Measurements from ENCODE around the gene PTPN7.
"Not testable (repeated sequence)": the region's sequence is repeated elsewhere in the genome, so short reads cannot be mapped to it uniquely, and the experiment has no call there.

Gene PTPN7

GRCh38 chr1:202187697-202188407, 27.4 kb upstream of the PTPN7 start:
- no peaks in the 10 kb centered on the region for H3K27me3 ChIP-seq (ENCODE audit: low read depth, low read length)
- H3K27ac ChIP-seq (ENCODE audit: low read length), result no peak overlapping the region
- no peaks in the 10 kb centered on the region for H3K36me3 ChIP-seq (ENCODE audit: control insufficient read depth in 1 of 2, insufficient read depth in 2 of 2, low read length in 2 of 2)
- H3K9me3 ChIP-seq (ENCODE audit: control insufficient read depth in 1 of 2, low read length in 2 of 2), result no peaks in the 10 kb centered on the region
- no peak overlapping the region for H3K4me3 ChIP-seq (ENCODE audit: low read depth in 1 of 2, low read length in 2 of 2)
- peaks cover 0 to 3% of the 10 kb centered on the region in 2 donors for H3K4me1 ChIP-seq (ENCODE audit: control insufficient read depth in 1 of 2, insufficient read depth in 2 of 2, low read length in 2 of 2)

- Histone ChIP-seq H3K27ac (ENCODE audit: low read length) (no peak overlapping the region), H3K4me3 (ENCODE audit: low read depth in 1 of 2, low read length in 2 of 2) (no peak overlapping the region), H3K27me3 (ENCODE audit: low read depth, low read length) (no peaks in the 10 kb centered on the region)
These were observed 26.8 kb upstream of the PTPN7 start for GRCh38 chr1:202187041-202187671.

GRCh38 chr1:202186327-202186726, 25.9 kb upstream of the PTPN7 start:
- H3K9me3 ChIP-seq (ENCODE audit: control insufficient read depth in 1 of 2, low read length in 2 of 2), result no peaks in the 10 kb centered on the region
- H3K27ac ChIP-seq (ENCODE audit: low read length), result no peak overlapping the region
- H3K27me3 ChIP-seq (ENCODE audit: low read depth, low read length), result no peaks in the 10 kb centered on the region
- H3K4me1 ChIP-seq (ENCODE audit: control insufficient read depth in 1 of 2, insufficient read depth in 2 of 2, low read length in 2 of 2), result no peaks in the 10 kb centered on the region
- H3K4me3 ChIP-seq (ENCODE audit: low read depth in 1 of 2, low read length in 2 of 2), result no peak overlapping the region
- no peaks in the 10 kb centered on the region for H3K36me3 ChIP-seq (ENCODE audit: control insufficient read depth in 1 of 2, insufficient read depth in 2 of 2, low read length in 2 of 2)

More at GRCh38 chr1:202187041-202187671, 26.8 kb upstream of the PTPN7 start:
- Histone ChIP-seq H3K4me1 (ENCODE audit: control insufficient read depth in 1 of 2, insufficient read depth in 2 of 2, low read length in 2 of 2) (no peaks in the 10 kb centered on the region), H3K9me3 (ENCODE audit: control insufficient read depth in 1 of 2, low read length in 2 of 2) (no peaks in the 10 kb centered on the region), H3K36me3 (ENCODE audit: control insufficient read depth in 1 of 2, insufficient read depth in 2 of 2, low read length in 2 of 2) (no peaks in the 10 kb centered on the region)

- no peak overlapping the region for H3K4me3 ChIP-seq (ENCODE audit: low read depth in 1 of 2, low read length in 2 of 2)
- no peak overlapping the region for H3K27ac ChIP-seq (ENCODE audit: low read length)
- H3K36me3 ChIP-seq (ENCODE audit: control insufficient read depth in 1 of 2, insufficient read depth in 2 of 2, low read length in 2 of 2), result no peaks in the 10 kb centered on the region
- no peaks in the 10 kb centered on the region for H3K9me3 ChIP-seq (ENCODE audit: control insufficient read depth in 1 of 2, low read length in 2 of 2)
- H3K4me1 ChIP-seq (ENCODE audit: control insufficient read depth in 1 of 2, insufficient read depth in 2 of 2, low read length in 2 of 2), result no peaks in the 10 kb centered on the region
- no peaks in the 10 kb centered on the region for H3K27me3 ChIP-seq (ENCODE audit: low read depth, low read length)
These were observed 24.5 kb upstream of the PTPN7 start for GRCh38 chr1:202184750-202185460.

- Histone ChIP-seq H3K27ac (ENCODE audit: low read length) (no peak overlapping the region), H3K36me3 (ENCODE audit: control insufficient read depth in 1 of 2, insufficient read depth in 2 of 2, low read length in 2 of 2) (no peaks in the 10 kb centered on the region), H3K4me3 (ENCODE audit: low read depth in 1 of 2, low read length in 2 of 2) (no peak overlapping the region), H3K4me1 (ENCODE audit: control insufficient read depth in 1 of 2, insufficient read depth in 2 of 2, low read length in 2 of 2) (no peaks in the 10 kb centered on the region), H3K27me3 (ENCODE audit: low read depth, low read length) (no peaks in the 10 kb centered on the region), H3K9me3 (ENCODE audit: control insufficient read depth in 1 of 2, low read length in 2 of 2) (no peaks in the 10 kb centered on the region)
These were observed 21.9 kb upstream of the PTPN7 start for GRCh38 chr1:202182040-202182877.

- no peaks in the 10 kb centered on the region for H3K36me3 ChIP-seq (ENCODE audit: control insufficient read depth in 1 of 2, insufficient read depth in 2 of 2, low read length in 2 of 2)
- no peak overlapping the region for H3K4me3 ChIP-seq (ENCODE audit: low read depth in 1 of 2, low read length in 2 of 2)
- H3K27me3 ChIP-seq (ENCODE audit: low read depth, low read length), result no peaks in the 10 kb centered on the region
- no peaks in the 10 kb centered on the region for H3K4me1 ChIP-seq (ENCODE audit: control insufficient read depth in 1 of 2, insufficient read depth in 2 of 2, low read length in 2 of 2)
- H3K27ac ChIP-seq (ENCODE audit: low read length), result no peak overlapping the region
- no peaks in the 10 kb centered on the region for H3K9me3 ChIP-seq (ENCODE audit: control insufficient read depth in 1 of 2, low read length in 2 of 2)
These were observed 21.2 kb upstream of the PTPN7 start for GRCh38 chr1:202181586-202181985.

GRCh38 chr1:202180751-202181139, 20.3 kb upstream of the PTPN7 start:
- H3K36me3 ChIP-seq (ENCODE audit: control insufficient read depth in 1 of 2, insufficient read depth in 2 of 2, low read length in 2 of 2); H3K4me3 ChIP-seq (ENCODE audit: low read depth in 1 of 2, low read length in 2 of 2); H3K9me3 ChIP-seq (ENCODE audit: control insufficient read depth in 1 of 2, low read length in 2 of 2); H3K4me1 ChIP-seq (ENCODE audit: control insufficient read depth in 1 of 2, insufficient read depth in 2 of 2, low read length in 2 of 2); H3K27ac ChIP-seq (ENCODE audit: low read length); H3K27me3 ChIP-seq (ENCODE audit: low read depth, low read length): not testable (repeated sequence)

GRCh38 chr1:202179828-202180750, 19.7 kb upstream of the PTPN7 start:
- no peaks in the 10 kb centered on the region for H3K36me3 ChIP-seq (ENCODE audit: control insufficient read depth in 1 of 2, insufficient read depth in 2 of 2, low read length in 2 of 2)
- H3K4me1 ChIP-seq (ENCODE audit: control insufficient read depth in 1 of 2, insufficient read depth in 2 of 2, low read length in 2 of 2), result no peaks in the 10 kb centered on the region
- no peak overlapping the region for H3K27ac ChIP-seq (ENCODE audit: low read length)
- no peaks in the 10 kb centered on the region for H3K27me3 ChIP-seq (ENCODE audit: low read depth, low read length)
- H3K9me3 ChIP-seq (ENCODE audit: control insufficient read depth in 1 of 2, low read length in 2 of 2), result no peaks in the 10 kb centered on the region
- no peak overlapping the region for H3K4me3 ChIP-seq (ENCODE audit: low read depth in 1 of 2, low read length in 2 of 2)

- no peaks in the 10 kb centered on the region for H3K27me3 ChIP-seq (ENCODE audit: low read depth, low read length)
These were observed 16.8 kb upstream of the PTPN7 start for GRCh38 chr1:202176949-202177927.

GRCh38 chr1:202173993-202174392, 13.6 kb upstream of the PTPN7 start:
- Histone ChIP-seq H3K36me3 (ENCODE audit: control insufficient read depth in 1 of 2, insufficient read depth in 2 of 2, low read length in 2 of 2) (no peaks in the 10 kb centered on the region), H3K4me1 (ENCODE audit: control insufficient read depth in 1 of 2, insufficient read depth in 2 of 2, low read length in 2 of 2) (no peaks in the 10 kb centered on the region), H3K27me3 (ENCODE audit: low read depth, low read length) (no peaks in the 10 kb centered on the region), H3K9me3 (ENCODE audit: control insufficient read depth in 1 of 2, low read length in 2 of 2) (no peaks in the 10 kb centered on the region), H3K4me3 (ENCODE audit: low read depth in 1 of 2, low read length in 2 of 2) (no peak overlapping the region), H3K27ac (ENCODE audit: low read length) (no peak overlapping the region)

More at GRCh38 chr1:202176949-202177927, 16.8 kb upstream of the PTPN7 start:
- no peaks in the 10 kb centered on the region for H3K4me1 ChIP-seq (ENCODE audit: control insufficient read depth in 1 of 2, insufficient read depth in 2 of 2, low read length in 2 of 2)
- no peaks in the 10 kb centered on the region for H3K9me3 ChIP-seq (ENCODE audit: control insufficient read depth in 1 of 2, low read length in 2 of 2)
- H3K4me3 ChIP-seq (ENCODE audit: low read depth in 1 of 2, low read length in 2 of 2), result no peak overlapping the region
- H3K27ac ChIP-seq (ENCODE audit: low read length), result no peak overlapping the region
- no peaks in the 10 kb centered on the region for H3K36me3 ChIP-seq (ENCODE audit: control insufficient read depth in 1 of 2, insufficient read depth in 2 of 2, low read length in 2 of 2)
